Neutrophil (primary cell): ENCODE results near the gene OLIG3.

Experiments
- H3K27ac ChIP-seq: fragments of 200-600 bp; sonication (generic); 2 replicates; pipeline ENCODE4 v1.5.1; 2016; ENCODE audit warnings: mild to moderate bottlenecking, moderate library complexity
- H3K27me3 ChIP-seq: fragments of 200-600 bp; sonication (generic); 2 replicates; pipeline ENCODE4 v1.6.0; 2016; ENCODE audit warnings: mild to moderate bottlenecking
- H3K36me3 ChIP-seq: fragments of 200-600 bp; sonication (generic); 2 replicates; pipeline ENCODE4 v1.5.1; 2017
- H3K4me1 ChIP-seq, 2 experiments: fragments of 200-600 bp in 1 of 2; sonication (generic) in 1 of 2; 1 replicate in 1 of 2; 2 replicates in 1 of 2; pipeline versions ENCODE4 v1.5.1 to v1.6.1; 2013 to 2016; ENCODE audit warnings: low read depth in 1 of 2, low read length in 1 of 2, mild to moderate bottlenecking in 1 of 2, moderate library complexity in 1 of 2; ENCODE audit not compliant: control insufficient read depth in 1 of 2, insufficient read depth in 1 of 2
- H3K4me3 ChIP-seq, 2 experiments: fragments of 200-600 bp in 1 of 2; sonication (generic) in 1 of 2; 1 replicate in 1 of 2; 2 replicates in 1 of 2; pipeline ENCODE4 v1.5.1; 2013 to 2016; ENCODE audit warnings: low read depth in 1 of 2, low read length in 1 of 2, mild to moderate bottlenecking in 1 of 2, moderate library complexity in 1 of 2
- H3K9me3 ChIP-seq: fragments of 200-600 bp; sonication (generic); 2 replicates; pipeline ENCODE4 v1.5.1; 2016
- TF ChIP-seq, protein P1 (sequence below): fragments of 200-600 bp; sonication (generic); IDR thresholded peaks from 2 replicates; pipeline ENCODE4 v1.5.1; 2016; ENCODE audit warnings: antibody characterized with exemption

OLIG3 gene

GRCh38 chr6:137519629-137520176 is 25.5 kb upstream of the OLIG3 start:
- H3K27ac ChIP-seq, result no peak overlapping the region
- TF ChIP-seq, protein P1, sequence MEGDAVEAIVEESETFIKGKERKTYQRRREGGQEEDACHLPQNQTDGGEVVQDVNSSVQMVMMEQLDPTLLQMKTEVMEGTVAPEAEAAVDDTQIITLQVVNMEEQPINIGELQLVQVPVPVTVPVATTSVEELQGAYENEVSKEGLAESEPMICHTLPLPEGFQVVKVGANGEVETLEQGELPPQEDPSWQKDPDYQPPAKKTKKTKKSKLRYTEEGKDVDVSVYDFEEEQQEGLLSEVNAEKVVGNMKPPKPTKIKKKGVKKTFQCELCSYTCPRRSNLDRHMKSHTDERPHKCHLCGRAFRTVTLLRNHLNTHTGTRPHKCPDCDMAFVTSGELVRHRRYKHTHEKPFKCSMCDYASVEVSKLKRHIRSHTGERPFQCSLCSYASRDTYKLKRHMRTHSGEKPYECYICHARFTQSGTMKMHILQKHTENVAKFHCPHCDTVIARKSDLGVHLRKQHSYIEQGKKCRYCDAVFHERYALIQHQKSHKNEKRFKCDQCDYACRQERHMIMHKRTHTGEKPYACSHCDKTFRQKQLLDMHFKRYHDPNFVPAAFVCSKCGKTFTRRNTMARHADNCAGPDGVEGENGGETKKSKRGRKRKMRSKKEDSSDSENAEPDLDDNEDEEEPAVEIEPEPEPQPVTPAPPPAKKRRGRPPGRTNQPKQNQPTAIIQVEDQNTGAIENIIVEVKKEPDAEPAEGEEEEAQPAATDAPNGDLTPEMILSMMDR, result no peak
- no peak overlapping the region for H3K4me3 ChIP-seq
- H3K9me3 ChIP-seq, result no peaks in the 10 kb centered on the region
- no peaks in the 10 kb centered on the region for H3K4me1 ChIP-seq
- peaks cover 90% of the 10 kb centered on the region for H3K27me3 ChIP-seq
- no peaks in the 10 kb centered on the region for H3K36me3 ChIP-seq

GRCh38 chr6:137518386-137518983 is 24.3 kb upstream of the OLIG3 start:
- Histone ChIP-seq H3K4me3 (no peak overlapping the region), H3K27me3 (peaks cover 100% of the 10 kb centered on the region), H3K9me3 (no peaks in the 10 kb centered on the region), H3K36me3 (no peaks in the 10 kb centered on the region), H3K4me1 (no peaks in the 10 kb centered on the region), H3K27ac (no peak overlapping the region)
- TF ChIP-seq, protein P1, result no peak

DNA sequence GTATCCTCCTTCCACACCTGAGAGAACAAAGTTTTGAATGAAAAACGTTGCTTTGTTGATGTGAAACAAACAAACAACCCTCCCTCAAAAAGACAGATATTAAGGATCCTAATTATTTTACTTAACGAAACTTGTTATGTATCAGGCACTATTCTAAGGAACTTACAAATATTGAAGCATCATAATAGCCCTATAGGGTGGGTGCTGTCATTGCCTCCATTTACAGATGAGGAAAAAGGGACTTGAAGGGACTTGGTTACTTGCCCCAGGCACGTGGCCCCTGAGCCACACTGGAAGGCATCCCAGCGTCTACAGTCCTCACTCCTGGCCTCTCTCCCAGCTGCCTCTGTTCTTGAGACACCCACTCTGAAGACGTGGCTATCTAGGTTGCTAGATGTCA is 20.2 kb upstream of the OLIG3 start:
- peaks cover 98% of the 10 kb centered on the region for H3K27me3 ChIP-seq
- no peaks in the 10 kb centered on the region for H3K36me3 ChIP-seq
- H3K4me3 ChIP-seq, result no peak overlapping the region
- no peaks in the 10 kb centered on the region for H3K4me1 ChIP-seq
- TF ChIP-seq, protein P1, result no peak
- no peak overlapping the region for H3K27ac ChIP-seq
- H3K9me3 ChIP-seq, result no peaks in the 10 kb centered on the region

DNA sequence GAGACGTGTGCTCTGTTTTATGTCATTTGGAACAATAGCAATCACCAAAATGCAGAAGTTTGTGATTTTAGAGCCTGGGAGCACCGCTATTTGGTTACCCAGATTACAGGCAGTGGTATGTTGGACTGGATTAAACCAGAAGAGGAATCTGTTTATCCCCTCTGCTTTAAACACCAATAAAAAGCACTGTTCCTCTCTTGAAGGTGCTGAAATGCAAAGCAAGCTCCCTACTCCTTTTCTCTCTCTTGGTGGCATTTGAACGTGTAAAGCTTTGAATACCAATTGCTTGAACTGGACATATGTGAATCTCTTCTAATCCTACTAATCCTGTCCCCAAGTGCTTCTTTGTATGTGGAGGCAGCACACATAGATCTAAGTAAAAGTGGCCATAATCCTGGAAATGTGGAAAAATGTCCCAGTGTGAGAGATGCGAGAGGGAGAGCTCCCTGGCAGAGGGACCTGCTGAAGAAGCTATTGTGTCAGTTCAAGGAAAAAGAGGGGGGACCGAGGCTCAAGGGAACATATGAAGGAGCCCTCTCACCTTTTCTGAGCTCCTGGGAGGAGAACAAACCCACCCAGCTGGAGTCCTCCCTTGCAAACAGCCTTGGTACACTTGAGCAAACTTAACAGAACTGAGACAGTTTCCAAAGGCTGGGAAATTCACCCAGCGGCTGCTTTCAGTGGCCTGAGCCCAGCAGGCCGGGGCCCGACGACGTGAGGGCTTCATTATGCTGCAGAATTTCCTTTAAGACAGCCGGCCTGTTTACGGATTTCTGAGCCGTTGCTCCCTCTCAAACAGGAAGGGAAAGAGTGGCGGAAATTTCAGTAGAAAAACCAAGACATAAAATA is 18.8 kb upstream of the OLIG3 start:
- Histone ChIP-seq H3K4me1 (no peaks in the 10 kb centered on the region), H3K36me3 (no peaks in the 10 kb centered on the region), H3K4me3 (no peak overlapping the region), H3K27ac (no peak overlapping the region), H3K27me3 (peaks cover 98% of the 10 kb centered on the region), H3K9me3 (no peaks in the 10 kb centered on the region)
- TF ChIP-seq, protein P1, result no peak

GRCh38 chr6:137510923-137511322 is 16.7 kb upstream of the OLIG3 start:
- H3K27me3 ChIP-seq, result peaks cover 92% of the 10 kb centered on the region
- H3K36me3 ChIP-seq, result no peaks in the 10 kb centered on the region
- H3K27ac ChIP-seq, result no peak overlapping the region
- TF ChIP-seq, protein P1, result no peak
- no peaks in the 10 kb centered on the region for H3K4me1 ChIP-seq
- H3K9me3 ChIP-seq, result no peaks in the 10 kb centered on the region
- H3K4me3 ChIP-seq, result no peak overlapping the region
